ENCODE data around the gene MYLK2.

DNA sequence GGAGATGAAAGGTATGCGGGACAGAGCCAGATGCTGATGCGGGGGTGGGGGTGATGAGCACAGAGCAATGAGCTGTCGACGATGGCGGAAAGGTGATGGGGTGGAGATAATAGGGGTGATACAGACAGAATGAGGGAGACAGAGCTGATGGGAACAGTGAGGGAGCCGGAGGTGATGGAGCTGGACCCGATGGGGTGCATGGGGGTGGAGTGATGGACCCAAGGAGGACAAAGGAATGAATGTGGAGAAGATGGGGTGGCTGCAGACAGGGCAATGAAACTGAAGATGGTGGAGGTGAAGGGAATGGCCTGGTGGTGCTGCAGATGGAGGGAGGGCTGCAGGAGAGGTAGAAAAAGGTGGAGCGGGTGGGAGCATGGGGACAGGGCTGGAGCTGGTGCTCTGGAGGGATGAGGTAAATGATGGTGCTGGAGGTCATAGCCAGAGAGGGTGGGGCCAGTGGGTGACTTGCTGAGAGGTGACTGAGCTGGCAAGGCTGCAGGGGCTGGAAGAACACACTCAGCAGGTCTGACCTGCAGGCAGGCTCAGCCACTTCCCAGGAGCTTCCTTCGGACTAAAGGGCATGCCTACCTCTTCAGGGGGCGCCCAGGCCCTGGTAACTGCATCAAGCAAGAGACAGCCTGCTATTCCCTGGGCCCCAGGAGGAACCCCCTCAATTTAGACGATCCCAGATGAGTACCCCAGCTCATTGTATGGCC lies 32.2 kb downstream of the MYLK2 start:
- TF ChIP-seq, protein P1, sequence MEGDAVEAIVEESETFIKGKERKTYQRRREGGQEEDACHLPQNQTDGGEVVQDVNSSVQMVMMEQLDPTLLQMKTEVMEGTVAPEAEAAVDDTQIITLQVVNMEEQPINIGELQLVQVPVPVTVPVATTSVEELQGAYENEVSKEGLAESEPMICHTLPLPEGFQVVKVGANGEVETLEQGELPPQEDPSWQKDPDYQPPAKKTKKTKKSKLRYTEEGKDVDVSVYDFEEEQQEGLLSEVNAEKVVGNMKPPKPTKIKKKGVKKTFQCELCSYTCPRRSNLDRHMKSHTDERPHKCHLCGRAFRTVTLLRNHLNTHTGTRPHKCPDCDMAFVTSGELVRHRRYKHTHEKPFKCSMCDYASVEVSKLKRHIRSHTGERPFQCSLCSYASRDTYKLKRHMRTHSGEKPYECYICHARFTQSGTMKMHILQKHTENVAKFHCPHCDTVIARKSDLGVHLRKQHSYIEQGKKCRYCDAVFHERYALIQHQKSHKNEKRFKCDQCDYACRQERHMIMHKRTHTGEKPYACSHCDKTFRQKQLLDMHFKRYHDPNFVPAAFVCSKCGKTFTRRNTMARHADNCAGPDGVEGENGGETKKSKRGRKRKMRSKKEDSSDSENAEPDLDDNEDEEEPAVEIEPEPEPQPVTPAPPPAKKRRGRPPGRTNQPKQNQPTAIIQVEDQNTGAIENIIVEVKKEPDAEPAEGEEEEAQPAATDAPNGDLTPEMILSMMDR (conservative IDR thresholded peaks at IDR 0.05 in 1 of 2, IDR thresholded peaks at IDR 0.05 in 1 of 2; ENCODE audit: low read depth in 1 of 2, low read length in 2 of 2) = no peak
- TF ChIP-seq EZH2 (IDR thresholded peaks at IDR 0.05; ENCODE audit: low read length, missing control alignments) = no peak
